WI38 (cell line): ENCODE results near the gene SULT1B1.

ENCODE experiments used
- H3K4me3 ChIP-seq: 2 replicates; pipeline ENCODE4 v1.5.1; 2011; ENCODE audit warnings: low read depth, mild to moderate bottlenecking, control low read depth, low read length
- TF ChIP-seq, protein P1 (sequence below): IDR thresholded peaks from 2 replicates; pipeline ENCODE4 v1.5.1; 2012; ENCODE audit warnings: low read depth, mild to moderate bottlenecking, control low read depth, low read length

The SULT1B1 gene

DNA sequence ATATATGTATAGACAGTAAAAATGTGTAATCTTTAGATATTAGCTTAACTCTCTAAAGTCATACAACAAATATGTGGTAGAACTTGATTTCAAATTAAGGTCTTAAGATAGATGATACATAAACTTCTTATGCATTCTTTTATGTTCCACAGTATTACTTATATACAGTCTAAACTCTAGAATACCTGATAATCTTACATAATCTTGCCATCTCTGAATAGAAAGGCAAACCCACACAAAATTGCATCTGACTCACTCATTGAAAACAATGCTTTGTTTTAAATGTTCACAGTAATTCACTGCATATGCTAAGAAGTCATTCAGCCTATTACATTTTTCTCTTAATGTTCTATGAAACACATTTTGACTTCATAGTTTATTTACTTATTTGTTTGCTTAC is 10.1 kb downstream of the SULT1B1 start:
- no peak overlapping the region for H3K4me3 ChIP-seq
- TF ChIP-seq, protein P1, sequence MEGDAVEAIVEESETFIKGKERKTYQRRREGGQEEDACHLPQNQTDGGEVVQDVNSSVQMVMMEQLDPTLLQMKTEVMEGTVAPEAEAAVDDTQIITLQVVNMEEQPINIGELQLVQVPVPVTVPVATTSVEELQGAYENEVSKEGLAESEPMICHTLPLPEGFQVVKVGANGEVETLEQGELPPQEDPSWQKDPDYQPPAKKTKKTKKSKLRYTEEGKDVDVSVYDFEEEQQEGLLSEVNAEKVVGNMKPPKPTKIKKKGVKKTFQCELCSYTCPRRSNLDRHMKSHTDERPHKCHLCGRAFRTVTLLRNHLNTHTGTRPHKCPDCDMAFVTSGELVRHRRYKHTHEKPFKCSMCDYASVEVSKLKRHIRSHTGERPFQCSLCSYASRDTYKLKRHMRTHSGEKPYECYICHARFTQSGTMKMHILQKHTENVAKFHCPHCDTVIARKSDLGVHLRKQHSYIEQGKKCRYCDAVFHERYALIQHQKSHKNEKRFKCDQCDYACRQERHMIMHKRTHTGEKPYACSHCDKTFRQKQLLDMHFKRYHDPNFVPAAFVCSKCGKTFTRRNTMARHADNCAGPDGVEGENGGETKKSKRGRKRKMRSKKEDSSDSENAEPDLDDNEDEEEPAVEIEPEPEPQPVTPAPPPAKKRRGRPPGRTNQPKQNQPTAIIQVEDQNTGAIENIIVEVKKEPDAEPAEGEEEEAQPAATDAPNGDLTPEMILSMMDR = no peak

DNA sequence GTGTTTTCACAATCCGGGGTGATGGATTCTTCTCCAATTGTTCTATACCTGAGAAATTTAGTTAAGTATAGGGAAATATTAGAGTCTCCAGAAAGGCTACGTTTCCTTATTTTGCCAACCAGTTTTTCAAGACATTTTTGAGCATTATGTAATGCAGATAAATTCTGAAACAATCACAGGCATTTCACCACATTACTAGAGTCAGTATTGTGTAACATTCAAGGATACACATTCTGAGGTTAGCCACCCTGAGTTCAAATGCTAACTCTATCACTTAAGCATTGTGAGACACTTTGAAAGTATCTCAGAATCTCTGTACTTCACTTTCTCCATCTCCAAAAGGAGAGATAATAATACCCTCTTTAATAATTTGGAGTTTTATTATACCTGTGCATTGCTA is 10.6 kb downstream of the SULT1B1 start:
- H3K4me3 ChIP-seq = no peak overlapping the region
- TF ChIP-seq, protein P1 = no peak

DNA sequence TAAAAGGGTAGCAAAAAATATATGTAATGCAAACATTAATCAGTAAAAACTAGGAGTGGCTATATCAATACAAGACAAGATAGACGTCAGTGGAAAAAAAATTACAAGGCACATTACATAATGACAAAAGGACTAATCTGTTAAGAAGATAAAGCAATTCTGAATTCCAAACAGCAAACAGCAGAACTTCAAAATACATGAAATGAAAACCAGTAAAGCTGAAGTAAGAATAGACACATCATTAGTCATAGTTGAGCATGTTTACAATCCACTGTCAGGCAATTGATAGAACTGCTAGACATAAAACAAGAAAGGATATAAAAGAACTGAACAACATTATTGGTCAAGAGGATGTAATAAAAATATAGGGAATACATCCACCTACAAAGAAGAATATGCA is 12.2 kb downstream of the SULT1B1 start:
- H3K4me3 ChIP-seq = no peak overlapping the region
- TF ChIP-seq, protein P1 = no peak

DNA sequence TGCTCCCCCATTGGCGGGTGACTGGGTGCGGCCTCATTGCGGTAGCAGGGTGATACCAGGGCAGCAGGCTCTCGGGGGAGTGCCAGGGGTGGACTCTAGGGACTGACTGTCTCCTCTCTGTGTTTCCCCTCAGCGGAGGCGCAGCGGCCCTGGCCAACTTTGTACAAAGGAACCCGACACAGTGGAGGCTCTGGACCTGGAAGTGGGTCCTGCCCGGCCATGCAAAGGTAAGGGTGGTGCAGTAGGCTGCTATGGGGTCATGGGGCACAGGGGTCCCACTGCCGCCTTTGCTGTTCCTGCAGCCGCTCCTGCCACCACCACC is 16.3 kb downstream of the SULT1B1 start:
- no peak overlapping the region for H3K4me3 ChIP-seq
- TF ChIP-seq, protein P1 = no peak

DNA sequence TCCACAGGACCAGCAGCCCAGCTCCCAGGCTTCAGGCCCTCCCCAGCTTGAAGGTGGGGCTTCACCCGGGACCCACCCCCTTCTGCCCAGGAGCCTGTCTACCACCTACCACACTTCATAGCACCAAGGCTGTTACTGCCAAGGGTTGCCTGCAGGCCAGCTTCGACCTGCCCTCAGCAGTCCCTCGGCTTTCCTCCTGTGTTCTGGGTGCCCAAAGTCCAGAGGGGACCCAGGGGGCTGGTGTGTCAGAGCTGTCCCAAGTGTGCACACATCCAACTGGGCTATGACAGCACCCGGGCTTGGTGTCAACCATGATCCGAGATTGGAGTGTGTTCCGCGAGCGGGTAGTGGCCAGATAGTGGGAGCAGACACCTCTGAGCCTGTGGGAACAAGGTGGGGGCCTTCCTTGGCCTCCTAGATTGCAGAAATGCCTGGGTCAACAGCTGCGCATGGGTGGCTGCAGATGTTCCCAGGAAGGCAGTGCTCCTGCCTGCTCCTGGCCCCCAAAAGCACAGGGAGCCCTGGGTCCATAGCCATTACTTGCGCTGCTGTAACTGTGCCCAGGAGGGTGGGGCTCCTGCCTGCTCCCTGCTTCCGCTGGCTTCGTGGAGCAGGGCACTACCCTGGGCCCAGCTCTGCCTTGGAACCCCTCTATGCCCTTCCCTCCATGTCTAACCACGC is 16.8 kb downstream of the SULT1B1 start:
- TF ChIP-seq, protein P1 = no peak
- no peak overlapping the region for H3K4me3 ChIP-seq

DNA sequence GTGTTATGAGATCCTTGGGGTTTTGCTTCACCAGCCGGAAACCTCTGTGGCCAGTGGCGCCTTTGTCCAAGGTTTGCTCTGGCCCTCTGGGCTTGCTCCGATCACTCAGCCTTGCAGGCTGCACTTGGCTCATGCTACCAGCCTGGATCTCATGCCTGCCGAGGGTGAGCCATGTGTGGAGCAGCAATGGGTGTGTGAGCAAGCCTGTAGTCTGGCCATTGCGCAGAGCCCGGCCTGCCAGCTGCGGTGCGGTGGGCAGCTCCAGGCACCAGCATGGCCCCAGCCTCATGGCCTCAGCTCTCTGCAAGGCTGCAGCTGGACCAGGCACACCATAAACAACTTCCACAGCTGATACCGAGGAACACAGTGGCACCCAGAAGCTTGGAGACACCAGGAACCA is 17.8 kb downstream of the SULT1B1 start:
- TF ChIP-seq, protein P1 = no peak
- no peak overlapping the region for H3K4me3 ChIP-seq

DNA sequence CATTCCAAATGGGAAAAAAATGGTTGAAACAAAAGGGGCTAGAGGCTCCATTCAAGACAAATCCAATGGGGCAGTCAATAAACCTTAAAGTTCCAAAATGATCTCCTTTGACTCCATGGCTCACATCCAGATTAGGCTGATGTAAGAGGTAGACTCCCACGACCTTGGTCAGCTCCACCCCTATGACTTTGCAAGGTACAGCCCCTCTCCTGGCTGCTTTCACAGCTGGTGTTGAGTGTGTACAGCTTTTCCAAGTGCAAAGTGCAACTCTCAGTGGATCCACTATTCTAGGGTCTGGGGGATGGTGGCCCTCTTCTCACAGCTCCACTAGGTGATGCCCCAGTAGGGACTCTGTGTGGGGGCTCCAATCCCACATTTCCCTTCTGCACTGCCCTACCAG is 21.5 kb downstream of the SULT1B1 start:
- no peak overlapping the region for H3K4me3 ChIP-seq
- TF ChIP-seq, protein P1 = no peak
